Osteocyte (in vitro differentiated cells): ENCODE measurements around the gene CLIC6. TPM values are rescaled to one million over a fixed set of nuclear protein-coding genes. Genes with fewer than 3 reads are reported as not detected.

Experiments used
- DNase-seq: peaks from one replicate; pipeline ENCODE4 v3.0.0; 2021; ENCODE audit warnings: mixed read lengths; ENCODE audit not compliant: unreplicated experiment; ENCODE audit errors: extremely low spot score
- H3K27ac Mint-ChIP-seq: one replicate; pipeline ENCODE4 v1.8.0; 2021; ENCODE audit warnings: mild to moderate bottlenecking, mixed read lengths; ENCODE audit not compliant: unreplicated experiment
- H3K27me3 Mint-ChIP-seq: one replicate; pipeline ENCODE4 v1.8.0; 2021; ENCODE audit warnings: mixed read lengths; ENCODE audit not compliant: unreplicated experiment
- H3K36me3 Mint-ChIP-seq: one replicate; pipeline ENCODE4 v1.8.0; 2021; ENCODE audit warnings: mixed read lengths; ENCODE audit not compliant: unreplicated experiment
- H3K4me1 Mint-ChIP-seq: one replicate; pipeline ENCODE4 v1.8.0; 2021; ENCODE audit warnings: mixed read lengths; ENCODE audit not compliant: unreplicated experiment
- H3K4me3 Mint-ChIP-seq: one replicate; pipeline ENCODE4 v1.8.0; 2021; ENCODE audit warnings: mild to moderate bottlenecking, moderate library complexity, mixed read lengths; ENCODE audit not compliant: unreplicated experiment
- H3K9me3 Mint-ChIP-seq: one replicate; pipeline ENCODE4 v1.8.0; 2021; ENCODE audit warnings: mixed read lengths; ENCODE audit not compliant: unreplicated experiment
- total RNA-seq: library from RNA; stranded (reverse); gene quantifications from 2 replicates; pipeline ENCODE4 v1.2.1, GENCODE V29; 2021
- TF ChIP-seq, protein P1 (sequence below): fragments of 200-600 bp; sonication (generic); IDR thresholded peaks from 2 replicates; pipeline ENCODE4 v1.5.0; 2021; ENCODE audit warnings: antibody characterized with exemption, mild to moderate bottlenecking, moderate library complexity

Gene CLIC6
- total RNA-seq, 1 donor from 2014 or later: 0.40 TPM

DNA sequence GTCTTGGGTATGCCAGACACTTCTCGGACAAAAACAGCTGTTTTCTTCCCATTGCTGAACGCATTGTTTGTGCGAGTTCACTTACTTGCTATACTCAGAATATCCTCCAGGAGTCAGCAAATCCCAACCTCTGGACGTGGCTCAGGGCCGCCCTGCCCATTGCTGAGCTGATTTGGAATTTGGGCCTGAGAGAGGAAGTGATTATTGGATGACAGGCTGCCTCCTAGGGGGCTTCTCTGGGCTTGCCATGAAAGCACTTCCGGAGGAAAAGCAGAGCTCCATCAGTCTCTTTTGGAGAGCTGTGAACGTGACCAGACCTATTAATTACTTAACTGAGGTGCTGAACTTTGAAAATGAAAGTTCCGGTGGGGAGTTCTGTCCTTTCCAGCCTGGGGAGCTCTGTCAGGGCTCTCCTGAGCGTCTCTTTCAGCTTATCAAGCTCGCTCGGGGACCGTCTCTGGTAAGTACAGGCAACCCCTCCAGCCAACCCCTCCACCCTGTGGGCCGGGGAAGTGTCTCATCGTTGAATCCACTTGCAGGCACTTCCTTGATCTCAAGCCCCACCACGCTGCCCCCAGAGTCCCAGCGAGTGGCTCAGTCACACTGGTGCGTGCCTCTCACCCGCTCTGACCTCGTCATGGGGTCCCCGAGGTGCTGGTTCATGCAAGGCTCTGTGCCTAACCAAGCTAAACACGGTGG lies 76.9 kb downstream of the CLIC6 start:
- peak overlapping the region; percentile 41 for H3K27ac Mint-ChIP-seq
- TF ChIP-seq, protein P1, sequence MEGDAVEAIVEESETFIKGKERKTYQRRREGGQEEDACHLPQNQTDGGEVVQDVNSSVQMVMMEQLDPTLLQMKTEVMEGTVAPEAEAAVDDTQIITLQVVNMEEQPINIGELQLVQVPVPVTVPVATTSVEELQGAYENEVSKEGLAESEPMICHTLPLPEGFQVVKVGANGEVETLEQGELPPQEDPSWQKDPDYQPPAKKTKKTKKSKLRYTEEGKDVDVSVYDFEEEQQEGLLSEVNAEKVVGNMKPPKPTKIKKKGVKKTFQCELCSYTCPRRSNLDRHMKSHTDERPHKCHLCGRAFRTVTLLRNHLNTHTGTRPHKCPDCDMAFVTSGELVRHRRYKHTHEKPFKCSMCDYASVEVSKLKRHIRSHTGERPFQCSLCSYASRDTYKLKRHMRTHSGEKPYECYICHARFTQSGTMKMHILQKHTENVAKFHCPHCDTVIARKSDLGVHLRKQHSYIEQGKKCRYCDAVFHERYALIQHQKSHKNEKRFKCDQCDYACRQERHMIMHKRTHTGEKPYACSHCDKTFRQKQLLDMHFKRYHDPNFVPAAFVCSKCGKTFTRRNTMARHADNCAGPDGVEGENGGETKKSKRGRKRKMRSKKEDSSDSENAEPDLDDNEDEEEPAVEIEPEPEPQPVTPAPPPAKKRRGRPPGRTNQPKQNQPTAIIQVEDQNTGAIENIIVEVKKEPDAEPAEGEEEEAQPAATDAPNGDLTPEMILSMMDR: peak; percentile 91
- peak; percentile 92 for DNase-seq
- no peaks in the 10 kb centered on the region for H3K36me3 Mint-ChIP-seq
- H3K9me3 Mint-ChIP-seq: no peaks in the 10 kb centered on the region
- peaks cover 9% of the 10 kb centered on the region for H3K4me1 Mint-ChIP-seq
- peak overlapping the region; percentile 32 for H3K4me3 Mint-ChIP-seq
- H3K27me3 Mint-ChIP-seq: peaks cover 6% of the 10 kb centered on the region

DNA sequence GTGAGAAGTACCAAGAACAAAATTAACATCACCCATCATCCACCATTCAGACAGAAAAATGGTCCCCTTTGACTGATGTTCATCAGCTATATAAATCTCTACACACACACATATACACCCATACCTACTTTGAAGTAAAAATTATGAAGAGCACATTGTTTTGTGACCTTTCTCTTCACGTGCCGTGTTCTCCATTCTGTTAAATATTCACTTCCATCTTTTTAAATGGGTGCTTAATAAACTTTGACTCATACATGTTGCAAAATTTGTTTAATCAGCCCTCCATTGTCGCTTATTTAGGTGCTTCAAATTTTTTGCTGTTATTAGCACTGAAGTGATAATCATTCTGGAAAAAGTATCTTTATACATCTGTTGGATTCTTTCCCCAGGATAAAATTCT lies 80.1 kb downstream of the CLIC6 start:
- Mint-ChIP-seq H3K27ac (no peak overlapping the region), H3K4me3 (no peak overlapping the region), H3K36me3 (no peaks in the 10 kb centered on the region), H3K9me3 (no peaks in the 10 kb centered on the region), H3K27me3 (no peaks in the 10 kb centered on the region), H3K4me1 (peaks cover 9% of the 10 kb centered on the region)
- no peak for DNase-seq
- TF ChIP-seq, protein P1: no peak

GRCh38 chr21:34754690-34755647 lies 86.2 kb downstream of the CLIC6 start:
- H3K27ac Mint-ChIP-seq: no peak overlapping the region
- no peaks in the 10 kb centered on the region for H3K27me3 Mint-ChIP-seq
- peaks cover 10% of the 10 kb centered on the region for H3K4me1 Mint-ChIP-seq
- H3K9me3 Mint-ChIP-seq: no peaks in the 10 kb centered on the region
- TF ChIP-seq, protein P1: no peak
- DNase-seq: no peak
- no peaks in the 10 kb centered on the region for H3K36me3 Mint-ChIP-seq
- H3K4me3 Mint-ChIP-seq: no peak overlapping the region

- TF ChIP-seq, protein P1: no peak
- DNase-seq: peak; percentile 59
- peaks cover 9% of the 10 kb centered on the region for H3K9me3 Mint-ChIP-seq
- no peak overlapping the region for H3K27ac Mint-ChIP-seq
- no peak overlapping the region for H3K4me3 Mint-ChIP-seq
- H3K4me1 Mint-ChIP-seq: peaks cover 3% of the 10 kb centered on the region
- no peaks in the 10 kb centered on the region for H3K36me3 Mint-ChIP-seq
- H3K27me3 Mint-ChIP-seq: no peaks in the 10 kb centered on the region
These were observed 93.0 kb downstream of the CLIC6 start for GRCh38 chr21:34761758-34762330.
